ENCODE measurements around the gene PLCB4.

The PLCB4 gene

DNA sequence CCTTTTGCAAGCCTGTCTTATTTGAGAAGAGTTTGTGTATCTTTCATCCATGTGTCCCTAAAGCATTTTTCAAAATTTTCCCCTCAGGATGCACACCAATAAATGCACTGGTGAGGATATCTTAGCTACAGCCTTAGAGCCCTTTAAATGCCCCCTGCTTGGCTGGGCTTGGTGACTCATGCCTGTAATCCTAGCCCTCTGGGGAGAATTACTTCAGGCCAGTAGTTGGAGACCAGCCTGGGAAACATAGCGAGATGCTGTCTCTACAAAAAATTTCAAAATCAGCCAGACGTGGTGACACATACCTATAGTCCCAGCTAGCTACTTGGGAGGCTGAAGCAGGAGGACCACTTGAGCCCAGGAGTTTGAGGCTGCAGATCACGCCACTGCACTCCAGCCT lies 33.8 kb upstream of the PLCB4 start:
- no peaks in the 10 kb centered on the region for H3K27me3 ChIP-seq (ENCODE audit: control insufficient read depth in 3 of 3, insufficient read depth in 3 of 3, low read depth in 1 of 3, low read length in 3 of 3)
- no peaks in the 10 kb centered on the region for H3K79me1 ChIP-seq (ENCODE audit: low read depth, low read length)
- H3K18ac ChIP-seq (ENCODE audit: low read length) = no peak overlapping the region
- no peak overlapping the region for H2AK5ac ChIP-seq (ENCODE audit: low read depth, low read length)
- no peak overlapping the region for H2AFZ ChIP-seq (ENCODE audit: low read length)
- H3K4me3 ChIP-seq (ENCODE audit: low read length in 2 of 2) = no peak overlapping the region
- H3K4ac ChIP-seq (ENCODE audit: low read length) = no peak overlapping the region
- no CpG with 5 or more reads among the region's 3 CpGs for WGBS, 2 donors (ENCODE audit: extremely low coverage in 2 of 2, insufficient read length in 2 of 2, insufficient replicate concordance in 1 of 2)
- H2BK12ac ChIP-seq (ENCODE audit: low read length) = no peak overlapping the region
- H4K91ac ChIP-seq (ENCODE audit: low read depth, low read length, poor library complexity) = no peak overlapping the region
- no peak overlapping the region for H2BK5ac ChIP-seq (ENCODE audit: low read length)
- no peak overlapping the region for H3K9ac ChIP-seq (ENCODE audit: low read depth, low read length, poor library complexity)
- H3K14ac ChIP-seq (ENCODE audit: low read length) = no peak overlapping the region
- no peaks in the 10 kb centered on the region for H3K9me3 ChIP-seq (replicated peaks in 1 of 2; ENCODE audit: control insufficient read depth in 2 of 2, insufficient read depth in 1 of 2, low read depth in 1 of 2, low read length in 2 of 2)
- H3K23ac ChIP-seq (ENCODE audit: low read depth, low read length, poor library complexity) = no peak overlapping the region
- no peak overlapping the region for H3K27ac ChIP-seq (replicated peaks; ENCODE audit: low read length)
- no peaks in the 10 kb centered on the region for H3K4me1 ChIP-seq (ENCODE audit: control insufficient read depth in 2 of 2, insufficient read depth in 1 of 2, low read depth in 1 of 2, low read length in 2 of 2)
- H3K4me2 ChIP-seq (ENCODE audit: insufficient read depth, low read length, poor library complexity, severe bottlenecking) = no peak overlapping the region
- no peaks in the 10 kb centered on the region for H3K36me3 ChIP-seq (replicated peaks in 1 of 2; ENCODE audit: control insufficient read depth in 2 of 2, insufficient read depth in 2 of 2, low read length in 2 of 2)
- H4K8ac ChIP-seq (ENCODE audit: low read depth, low read length) = no peak overlapping the region
- DNase-seq (ENCODE audit: low spot score) = no peak
- H2BK15ac ChIP-seq (ENCODE audit: low read length) = no peak overlapping the region
- no peak overlapping the region for H2BK120ac ChIP-seq (ENCODE audit: low read depth, low read length)

DNA sequence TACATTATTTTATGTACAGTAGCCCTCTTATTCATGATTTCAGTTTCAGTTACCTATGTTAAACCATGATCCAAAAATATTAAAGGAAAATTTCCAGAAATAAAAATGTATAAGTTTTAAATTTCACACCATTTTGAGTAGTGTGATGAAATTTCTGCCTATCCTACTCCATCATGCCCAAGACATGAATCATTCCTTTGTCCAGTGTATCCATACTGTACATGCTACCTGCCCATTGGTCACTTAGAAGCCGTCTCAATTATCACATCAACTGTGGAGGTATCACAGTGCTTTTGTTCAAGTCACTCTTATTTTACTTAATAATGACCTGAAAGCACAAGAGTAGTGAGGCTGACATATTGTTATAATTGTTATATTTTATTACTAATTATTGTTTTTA lies 32.3 kb upstream of the PLCB4 start:
- no peak for DNase-seq (ENCODE audit: low spot score)
- Histone ChIP-seq H3K27me3 (ENCODE audit: control insufficient read depth in 3 of 3, insufficient read depth in 3 of 3, low read depth in 1 of 3, low read length in 3 of 3) (peaks cover 0 to 2% (median 0%) of the 10 kb centered on the region in 3 experiments), H3K36me3 (replicated peaks in 1 of 2; ENCODE audit: control insufficient read depth in 2 of 2, insufficient read depth in 2 of 2, low read length in 2 of 2) (no peaks in the 10 kb centered on the region), H3K4me3 (ENCODE audit: low read length in 2 of 2) (no peak overlapping the region), H3K14ac (ENCODE audit: low read length) (no peak overlapping the region), H3K27ac (replicated peaks; ENCODE audit: low read length) (no peak overlapping the region), H3K18ac (ENCODE audit: low read length) (no peak overlapping the region), H2BK5ac (ENCODE audit: low read length) (no peak overlapping the region), H2AFZ (ENCODE audit: low read length) (no peak overlapping the region), H3K9me3 (replicated peaks in 1 of 2; ENCODE audit: control insufficient read depth in 2 of 2, insufficient read depth in 1 of 2, low read depth in 1 of 2, low read length in 2 of 2) (no peaks in the 10 kb centered on the region), H3K23ac (ENCODE audit: low read depth, low read length, poor library complexity) (no peak overlapping the region), H2BK15ac (ENCODE audit: low read length) (no peak overlapping the region), H2BK12ac (ENCODE audit: low read length) (no peak overlapping the region), H3K79me1 (ENCODE audit: low read depth, low read length) (no peaks in the 10 kb centered on the region), H2AK5ac (ENCODE audit: low read depth, low read length) (no peak overlapping the region), H4K8ac (ENCODE audit: low read depth, low read length) (no peak overlapping the region), H3K9ac (ENCODE audit: low read depth, low read length, poor library complexity) (no peak overlapping the region), H2BK120ac (ENCODE audit: low read depth, low read length) (no peak overlapping the region), H4K91ac (ENCODE audit: low read depth, low read length, poor library complexity) (no peak overlapping the region), H3K4me2 (ENCODE audit: insufficient read depth, low read length, poor library complexity, severe bottlenecking) (no peak overlapping the region), H3K4ac (ENCODE audit: low read length) (no peak overlapping the region), H3K4me1 (ENCODE audit: control insufficient read depth in 2 of 2, insufficient read depth in 1 of 2, low read depth in 1 of 2, low read length in 2 of 2) (no peaks in the 10 kb centered on the region)
- no CpG with 5 or more reads among the region's 1 CpG for WGBS, 2 donors (ENCODE audit: extremely low coverage in 2 of 2, insufficient read length in 2 of 2, insufficient replicate concordance in 1 of 2)

DNA sequence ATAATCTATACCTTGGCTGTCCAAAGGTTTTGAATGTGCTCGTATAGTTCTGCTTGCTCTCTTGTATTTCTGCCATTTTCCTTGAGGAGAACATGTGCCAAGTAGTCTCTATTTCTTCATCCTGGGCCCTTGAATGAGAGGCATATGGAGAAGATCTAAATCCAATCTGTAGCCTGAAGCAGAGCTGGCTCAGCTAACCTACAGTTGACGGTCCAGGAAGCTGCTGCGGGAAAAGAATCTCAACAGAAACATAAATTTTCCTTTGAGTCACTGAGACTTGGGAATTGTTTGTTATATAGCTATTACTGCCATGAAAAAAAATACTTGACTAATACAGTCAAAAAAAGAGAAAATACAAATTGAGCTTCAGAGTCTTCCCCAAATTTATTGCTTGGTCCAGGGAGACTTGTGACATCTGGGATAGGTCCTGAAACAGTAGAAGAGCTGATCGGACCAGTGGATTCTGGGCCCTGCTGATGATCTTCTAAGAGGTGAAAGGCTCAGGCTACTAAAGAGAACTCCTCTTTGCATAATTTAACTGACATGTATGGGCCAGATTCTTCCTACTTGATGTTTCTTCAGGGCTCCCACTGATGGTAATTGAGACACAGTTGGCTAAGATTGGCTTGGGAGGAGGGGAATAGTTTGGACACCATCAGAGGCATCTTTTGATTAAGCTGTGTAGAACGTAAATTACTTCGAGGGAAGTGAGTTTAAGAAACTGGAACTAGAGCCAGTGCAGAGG lies 29.9 kb upstream of the PLCB4 start:
- Histone ChIP-seq H3K79me1 (ENCODE audit: low read depth, low read length) (no peaks in the 10 kb centered on the region), H3K36me3 (replicated peaks in 1 of 2; ENCODE audit: control insufficient read depth in 2 of 2, insufficient read depth in 2 of 2, low read length in 2 of 2) (no peaks in the 10 kb centered on the region), H2AK5ac (ENCODE audit: low read depth, low read length) (no peak overlapping the region), H3K9ac (ENCODE audit: low read depth, low read length, poor library complexity) (no peak overlapping the region), H2BK15ac (ENCODE audit: low read length) (no peak overlapping the region), H3K14ac (ENCODE audit: low read length) (no peak overlapping the region), H4K8ac (ENCODE audit: low read depth, low read length) (no peak overlapping the region), H2BK120ac (ENCODE audit: low read depth, low read length) (no peak overlapping the region), H3K4ac (ENCODE audit: low read length) (no peak overlapping the region), H2BK5ac (ENCODE audit: low read length) (no peak overlapping the region), H3K23ac (ENCODE audit: low read depth, low read length, poor library complexity) (no peak overlapping the region), H3K27ac (replicated peaks; ENCODE audit: low read length) (no peak overlapping the region), H2AFZ (ENCODE audit: low read length) (no peak overlapping the region), H3K4me1 (ENCODE audit: control insufficient read depth in 2 of 2, insufficient read depth in 1 of 2, low read depth in 1 of 2, low read length in 2 of 2) (no peaks in the 10 kb centered on the region), H3K18ac (ENCODE audit: low read length) (no peak overlapping the region), H3K4me2 (ENCODE audit: insufficient read depth, low read length, poor library complexity, severe bottlenecking) (no peak overlapping the region), H3K9me3 (replicated peaks in 1 of 2; ENCODE audit: control insufficient read depth in 2 of 2, insufficient read depth in 1 of 2, low read depth in 1 of 2, low read length in 2 of 2) (no peaks in the 10 kb centered on the region), H4K91ac (ENCODE audit: low read depth, low read length, poor library complexity) (no peak overlapping the region), H2BK12ac (ENCODE audit: low read length) (no peak overlapping the region), H3K27me3 (ENCODE audit: control insufficient read depth in 3 of 3, insufficient read depth in 3 of 3, low read depth in 1 of 3, low read length in 3 of 3) (peaks cover 0 to 2% (median 0%) of the 10 kb centered on the region in 3 experiments), H3K4me3 (ENCODE audit: low read length in 2 of 2) (no peak overlapping the region)
- DNase-seq (ENCODE audit: low spot score) = no peak
- WGBS, 2 donors (ENCODE audit: extremely low coverage in 2 of 2, insufficient read length in 2 of 2, insufficient replicate concordance in 1 of 2) = no CpG with 5 or more reads among the region's 6 CpGs

DNA sequence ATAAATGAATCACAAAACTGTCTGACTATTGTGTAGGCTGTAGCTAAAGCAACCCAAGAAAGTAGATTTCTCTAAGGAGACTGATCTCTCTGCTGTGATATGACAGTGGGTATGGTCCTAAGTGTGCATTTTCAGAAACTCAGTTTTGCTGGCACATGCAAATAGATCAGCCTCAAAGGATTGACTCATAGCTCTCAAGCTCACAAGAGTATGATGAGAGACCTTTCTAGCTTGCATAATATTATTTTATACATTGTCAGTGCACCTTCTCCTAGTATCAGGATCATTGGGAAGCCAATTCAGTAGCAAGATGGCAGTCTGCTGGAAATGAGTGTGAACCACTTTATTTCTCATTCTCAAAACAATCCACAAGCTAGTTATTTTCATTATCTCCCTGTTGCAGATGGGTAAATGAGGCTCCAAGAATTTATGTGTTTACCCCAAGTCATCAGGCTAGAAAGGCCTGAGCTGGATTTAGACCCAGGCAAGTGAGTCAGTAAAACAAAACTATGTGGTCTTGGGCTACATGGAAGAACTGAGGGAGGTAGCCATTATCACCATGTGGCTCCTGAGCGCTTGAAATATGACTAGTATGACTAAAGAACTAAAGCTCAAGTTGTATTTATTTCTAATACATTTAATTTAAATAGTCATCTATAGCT lies 27.9 kb upstream of the PLCB4 start:
- DNase-seq (ENCODE audit: low spot score) = no peak
- no peaks in the 10 kb centered on the region for H3K9me3 ChIP-seq (replicated peaks in 1 of 2; ENCODE audit: control insufficient read depth in 2 of 2, insufficient read depth in 1 of 2, low read depth in 1 of 2, low read length in 2 of 2)
- no peak overlapping the region for H2AK5ac ChIP-seq (ENCODE audit: low read depth, low read length)
- no peak overlapping the region for H3K23ac ChIP-seq (ENCODE audit: low read depth, low read length, poor library complexity)
- H3K9ac ChIP-seq (ENCODE audit: low read depth, low read length, poor library complexity) = no peak overlapping the region
- no peak overlapping the region for H3K4me3 ChIP-seq (ENCODE audit: low read length in 2 of 2)
- no peak overlapping the region for H2BK12ac ChIP-seq (ENCODE audit: low read length)
- no peak overlapping the region for H2BK5ac ChIP-seq (ENCODE audit: low read length)
- no peak overlapping the region for H2BK120ac ChIP-seq (ENCODE audit: low read depth, low read length)
- no peak overlapping the region for H3K4me2 ChIP-seq (ENCODE audit: insufficient read depth, low read length, poor library complexity, severe bottlenecking)
- H4K8ac ChIP-seq (ENCODE audit: low read depth, low read length) = no peak overlapping the region
- WGBS, 2 donors (ENCODE audit: extremely low coverage in 2 of 2, insufficient read length in 2 of 2, insufficient replicate concordance in 1 of 2) = no CpG with 5 or more reads among the region's 1 CpG
- no peak overlapping the region for H3K18ac ChIP-seq (ENCODE audit: low read length)
- H3K4me1 ChIP-seq (ENCODE audit: control insufficient read depth in 2 of 2, insufficient read depth in 1 of 2, low read depth in 1 of 2, low read length in 2 of 2) = no peaks in the 10 kb centered on the region
- no peaks in the 10 kb centered on the region for H3K36me3 ChIP-seq (replicated peaks in 1 of 2; ENCODE audit: control insufficient read depth in 2 of 2, insufficient read depth in 2 of 2, low read length in 2 of 2)
- no peak overlapping the region for H3K14ac ChIP-seq (ENCODE audit: low read length)
- no peaks in the 10 kb centered on the region for H3K79me1 ChIP-seq (ENCODE audit: low read depth, low read length)
- H3K4ac ChIP-seq (ENCODE audit: low read length) = no peak overlapping the region
- no peak overlapping the region for H2BK15ac ChIP-seq (ENCODE audit: low read length)
- H4K91ac ChIP-seq (ENCODE audit: low read depth, low read length, poor library complexity) = no peak overlapping the region
- peaks cover 0 to 2% (median 0%) of the 10 kb centered on the region in 3 experiments for H3K27me3 ChIP-seq (ENCODE audit: control insufficient read depth in 3 of 3, insufficient read depth in 3 of 3, low read depth in 1 of 3, low read length in 3 of 3)
- H3K27ac ChIP-seq (replicated peaks; ENCODE audit: low read length) = no peak overlapping the region
- no peak overlapping the region for H2AFZ ChIP-seq (ENCODE audit: low read length)
